Superior temporal gyrus (tissue), 1 donor: ENCODE data around the gene DCP2.
A peak's percentile ranks its signal among the peaks of the same experiment; 100 is the strongest.

ENCODE experiments used
- DNase-seq: peaks from one replicate; pipeline ENCODE4 v3.0.0-alpha.2; 2016; ENCODE audit errors: extremely low spot score

DCP2 gene

DNA sequence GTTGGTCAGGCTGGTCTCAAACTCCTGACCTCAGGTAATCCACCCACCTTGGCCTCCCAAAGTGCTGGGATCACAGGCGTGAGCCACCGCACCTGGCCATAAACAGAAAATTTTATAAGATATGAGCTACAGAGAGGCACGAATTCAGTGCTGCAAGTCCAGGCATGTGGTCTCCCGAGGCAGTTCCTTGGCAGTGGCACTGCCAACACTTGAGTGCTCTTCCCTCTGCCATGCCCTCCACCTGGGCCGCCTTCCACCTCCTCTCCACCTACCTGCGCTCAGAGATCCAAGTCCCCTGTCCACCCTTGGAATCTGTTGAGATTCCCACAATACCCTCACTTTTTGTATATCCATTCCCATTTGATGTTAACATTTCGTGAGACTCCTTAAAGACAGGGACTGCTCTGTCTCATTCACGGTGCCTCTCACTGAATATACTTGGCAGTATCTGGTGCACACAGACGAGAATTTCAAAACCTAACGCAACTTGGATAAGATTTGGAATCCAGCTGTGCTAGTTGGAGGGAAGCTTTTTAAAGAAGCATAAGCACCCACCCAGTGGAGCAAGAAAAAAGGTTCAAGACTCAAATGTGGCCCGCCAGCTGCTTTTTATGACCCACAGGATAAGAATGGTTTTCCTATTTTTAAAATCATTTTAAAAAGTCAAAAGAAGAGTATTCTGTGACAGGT lies 68.3 kb downstream of the DCP2 start:
- DNase-seq, result no peak

DNA sequence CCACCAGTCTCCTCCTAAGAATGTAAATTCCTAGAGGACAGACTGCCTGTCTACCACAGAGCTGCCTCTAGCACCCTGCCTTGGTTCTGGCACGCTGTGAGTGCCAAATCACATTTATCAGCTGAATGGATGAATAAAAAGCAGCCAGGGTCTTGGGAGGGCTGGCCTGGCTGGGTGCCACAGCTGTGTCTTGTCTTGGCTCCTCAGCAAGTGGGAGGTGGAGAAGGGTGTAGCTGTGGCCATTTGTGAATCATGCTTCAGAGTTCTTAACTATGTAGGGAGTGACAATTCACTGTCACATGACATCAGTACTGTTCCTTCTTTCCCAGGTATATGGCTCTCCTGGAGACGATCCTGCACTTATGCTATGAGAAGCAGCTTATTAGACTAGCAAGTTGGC lies 70.6 kb downstream of the DCP2 start:
- no peak for DNase-seq

DNA sequence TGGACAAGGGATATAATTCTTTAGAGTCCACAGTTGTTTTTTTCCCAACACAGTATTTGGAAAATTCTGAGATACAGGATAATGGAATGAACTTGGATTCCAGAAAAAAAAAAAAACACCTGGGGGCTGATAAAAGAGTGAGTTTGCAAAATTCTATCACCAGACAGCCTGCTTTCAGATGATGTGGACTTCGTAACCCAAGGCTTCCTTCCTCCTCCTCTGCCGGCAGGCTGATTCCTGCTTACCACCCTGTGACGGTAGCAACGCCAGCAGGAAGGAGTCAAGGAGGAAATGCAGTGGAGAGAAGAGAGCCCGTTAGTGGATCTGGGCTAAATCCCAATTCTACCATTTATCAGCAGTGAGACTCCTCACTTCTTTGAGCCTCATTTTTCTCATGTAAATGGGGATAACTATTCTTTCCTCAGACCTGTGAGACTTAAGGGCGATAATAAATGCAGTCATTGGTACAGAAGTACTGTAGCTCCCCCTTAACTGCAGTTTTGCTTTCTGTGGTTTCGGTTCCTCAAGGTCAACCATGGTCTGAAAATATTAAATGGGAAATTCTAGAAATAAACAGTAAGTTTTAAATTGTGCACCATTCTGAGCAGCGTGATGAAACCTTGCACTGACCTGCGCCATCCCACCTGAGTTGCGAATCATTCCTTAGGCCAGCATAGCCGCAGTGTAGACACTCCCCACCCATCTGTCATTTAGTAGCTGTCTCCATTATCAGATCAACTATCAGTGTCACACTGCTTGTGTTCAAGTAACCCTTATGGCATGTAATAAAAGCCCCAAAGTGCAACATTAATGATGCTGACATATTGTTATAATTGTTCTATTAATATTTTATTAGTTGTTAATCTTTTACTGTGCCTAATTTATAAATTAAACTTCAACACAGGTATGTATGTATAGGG lies 71.4 kb downstream of the DCP2 start:
- DNase-seq, result no peak

DNA sequence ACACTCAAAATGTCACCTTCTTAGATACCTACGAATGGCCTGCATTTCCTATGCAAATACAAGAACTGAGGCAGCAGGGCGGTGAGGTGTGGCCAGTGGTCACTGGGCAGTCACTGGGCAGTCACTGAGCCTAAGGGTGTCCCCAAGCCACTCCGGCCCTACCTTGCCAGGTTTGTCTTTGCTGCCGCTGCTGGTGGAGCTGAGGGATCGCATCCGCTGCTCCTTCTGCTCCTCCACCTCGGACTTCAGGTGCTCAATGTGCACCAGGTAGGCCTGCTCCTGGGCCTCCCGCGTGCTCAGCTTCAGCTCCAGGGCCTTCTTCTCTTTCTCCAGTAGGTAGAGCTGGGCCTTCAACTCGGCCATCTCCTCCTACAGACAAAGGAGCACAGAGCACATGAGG lies 72.3 kb downstream of the DCP2 start:
- DNase-seq, result no peak

DNA sequence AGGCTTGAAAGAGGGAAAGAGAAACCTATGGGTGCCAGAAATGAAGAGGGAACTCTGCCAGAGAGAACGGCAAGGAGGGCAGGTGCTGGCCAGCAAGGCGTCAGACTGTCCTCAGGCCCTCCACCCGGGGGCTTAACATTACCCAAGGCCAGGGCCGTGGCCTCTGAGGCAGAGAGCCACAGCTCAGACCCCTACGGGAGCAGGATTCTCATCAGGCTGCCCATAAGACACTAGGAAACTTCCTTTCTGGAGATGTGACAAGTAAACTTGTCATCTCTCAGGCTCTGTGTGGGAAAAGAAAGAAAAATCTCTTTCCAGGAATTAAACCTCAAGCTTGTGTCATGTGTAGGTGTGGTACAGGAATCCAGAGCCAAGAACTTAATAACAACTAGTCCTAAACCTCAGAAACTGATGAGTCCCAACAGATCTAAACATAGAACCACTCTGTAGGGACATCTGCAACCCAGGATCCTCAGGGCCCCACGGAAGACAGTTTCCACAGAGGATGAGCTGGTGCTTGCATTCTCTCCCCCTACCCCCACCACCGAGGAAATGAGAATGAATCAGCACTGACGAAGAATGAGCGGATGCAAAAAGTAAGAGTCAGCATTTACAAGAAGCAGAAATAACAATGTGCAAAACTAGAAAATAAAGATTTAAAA lies 74.3 kb downstream of the DCP2 start:
- DNase-seq, result peak; percentile 62

DNA sequence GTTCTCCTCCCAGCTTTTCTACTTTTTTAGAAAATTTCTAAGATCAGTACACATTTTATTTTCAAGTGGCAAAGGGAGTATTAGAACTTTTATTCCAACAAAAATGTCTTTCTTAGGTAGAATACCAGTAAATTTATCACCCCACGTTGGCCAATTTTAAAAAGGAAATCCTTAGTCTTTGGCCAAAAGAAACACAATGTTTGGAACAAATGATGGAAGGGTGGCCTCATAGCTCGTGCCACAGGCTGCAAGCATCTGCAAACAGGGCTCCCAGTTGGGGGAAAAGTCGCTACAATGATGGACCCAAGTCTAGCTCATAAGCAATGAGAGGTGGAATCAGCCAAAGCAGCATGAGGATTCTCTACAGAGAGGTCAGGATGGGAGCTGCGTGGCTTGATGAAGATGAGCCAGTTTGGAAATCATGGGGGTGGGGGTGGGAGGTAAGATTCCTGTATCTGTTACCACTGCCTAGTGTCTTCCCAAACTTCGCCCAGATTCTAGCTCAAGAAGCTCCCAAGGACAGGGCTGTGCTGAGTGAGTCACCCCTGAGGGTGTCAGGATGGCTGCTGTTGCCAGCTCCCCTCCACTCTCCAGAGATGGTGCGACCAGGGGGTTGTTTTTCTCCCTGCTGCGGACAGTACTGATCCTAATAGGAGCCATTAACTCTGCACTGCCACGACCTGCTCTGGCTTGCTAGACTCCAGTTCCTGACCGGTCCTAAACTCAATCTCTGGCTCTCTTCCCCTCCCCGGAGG lies 75.6 kb downstream of the DCP2 start:
- DNase-seq, result no peak

DNA sequence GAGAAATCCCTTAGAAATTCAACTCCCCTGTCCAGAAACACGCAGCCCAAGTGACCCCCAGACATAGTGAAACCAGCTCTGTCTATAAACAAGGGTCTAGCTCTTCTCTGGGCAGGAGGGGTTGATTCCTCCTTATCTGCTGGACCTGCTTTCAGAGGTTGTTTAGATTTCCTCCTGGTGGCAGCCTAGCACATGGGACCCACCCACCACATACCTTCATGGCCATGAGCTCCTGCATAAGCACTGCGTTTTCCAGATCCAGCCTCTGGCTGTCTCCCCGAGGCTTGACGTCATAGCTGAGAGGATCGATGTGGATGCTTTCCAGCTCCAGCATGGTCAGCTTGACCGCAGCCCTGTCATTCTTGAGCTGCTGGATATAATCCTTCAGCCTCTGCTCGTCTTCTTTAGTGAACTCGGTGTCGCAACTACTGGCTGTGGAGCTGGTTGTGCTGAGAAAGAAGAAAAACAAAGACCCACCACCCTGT lies 77.0 kb downstream of the DCP2 start:
- DNase-seq, result no peak

DNA sequence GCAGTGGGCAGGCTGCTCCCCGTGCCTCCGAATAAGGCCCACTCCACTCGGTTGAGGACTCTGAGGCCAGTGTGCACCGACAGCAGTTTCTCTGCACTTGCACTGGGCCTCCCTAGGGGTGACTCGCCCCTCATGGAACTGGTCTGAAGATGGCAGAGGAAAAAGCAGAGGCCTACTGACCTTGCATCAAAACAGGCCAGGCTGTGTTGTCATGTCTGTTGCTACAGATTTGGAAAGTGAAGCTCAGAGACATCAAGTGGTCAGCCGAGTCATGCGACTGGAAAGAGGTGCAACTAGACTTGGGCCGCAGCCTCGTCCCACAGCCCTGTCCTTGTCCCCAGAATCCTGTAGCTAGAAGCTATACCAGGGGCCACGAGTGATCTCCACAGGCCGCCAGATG lies 78.3 kb downstream of the DCP2 start:
- DNase-seq, result no peak

DNA sequence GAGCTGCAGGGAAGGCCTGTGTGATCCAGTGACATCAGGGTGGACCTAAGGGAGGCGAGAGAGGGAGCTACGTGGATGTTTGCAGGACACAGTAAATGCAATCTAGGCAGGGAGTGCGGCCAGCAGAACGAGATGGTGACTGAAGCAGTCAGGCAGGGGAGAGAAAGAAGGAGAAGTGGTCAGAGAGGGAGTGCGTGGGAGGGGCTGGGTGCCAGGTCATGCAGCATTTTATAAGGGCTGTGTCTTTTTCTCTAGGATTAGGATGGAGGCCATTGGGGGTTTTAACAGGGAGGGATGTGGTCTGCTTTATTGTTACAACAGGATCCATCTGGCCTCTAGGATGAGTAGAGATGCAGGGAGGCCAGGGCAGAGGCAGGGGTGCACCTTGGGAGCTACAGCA lies 80.4 kb downstream of the DCP2 start:
- no peak for DNase-seq

DNA sequence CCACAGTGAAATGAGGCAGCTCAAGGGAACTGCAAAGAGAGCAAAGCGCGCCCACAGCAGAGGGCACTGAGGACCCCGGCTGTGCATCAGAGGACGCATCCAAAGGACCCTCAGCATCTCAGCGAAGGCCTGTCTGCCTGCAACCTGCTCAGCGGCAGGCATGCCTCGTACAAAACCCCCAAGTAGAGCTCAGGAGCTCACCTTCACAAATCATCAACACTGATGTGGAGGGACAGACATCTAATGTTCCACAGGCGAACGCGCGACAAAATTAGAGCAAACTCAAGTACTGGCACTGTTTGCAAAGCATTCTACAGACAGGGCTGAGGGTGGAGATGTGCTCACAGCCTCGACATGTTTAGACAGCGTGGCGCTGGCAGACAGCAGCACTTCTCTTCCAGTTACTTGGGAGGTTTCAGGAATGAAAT lies 81.0 kb downstream of the DCP2 start:
- peak; percentile 38 for DNase-seq

DNA sequence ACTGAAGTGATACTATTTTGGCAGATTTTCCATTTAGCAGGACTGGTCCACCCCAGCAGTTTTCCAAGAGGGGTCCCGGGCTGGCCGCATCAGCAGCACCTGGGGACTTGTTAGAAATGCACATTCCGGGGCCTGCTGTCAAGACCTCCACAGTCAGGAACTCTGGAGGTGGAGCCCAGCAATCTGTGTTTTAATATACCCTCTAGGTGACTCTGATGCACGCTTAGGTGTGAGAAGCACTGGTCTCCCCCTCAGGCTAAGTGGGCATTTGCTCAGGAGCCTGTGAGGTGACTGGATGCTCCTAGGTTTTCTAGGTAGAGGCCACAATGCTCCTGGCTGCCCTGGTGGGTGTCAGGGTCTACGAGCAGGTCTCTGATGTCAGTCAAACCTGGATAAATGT lies 81.7 kb downstream of the DCP2 start:
- no peak for DNase-seq

DNA sequence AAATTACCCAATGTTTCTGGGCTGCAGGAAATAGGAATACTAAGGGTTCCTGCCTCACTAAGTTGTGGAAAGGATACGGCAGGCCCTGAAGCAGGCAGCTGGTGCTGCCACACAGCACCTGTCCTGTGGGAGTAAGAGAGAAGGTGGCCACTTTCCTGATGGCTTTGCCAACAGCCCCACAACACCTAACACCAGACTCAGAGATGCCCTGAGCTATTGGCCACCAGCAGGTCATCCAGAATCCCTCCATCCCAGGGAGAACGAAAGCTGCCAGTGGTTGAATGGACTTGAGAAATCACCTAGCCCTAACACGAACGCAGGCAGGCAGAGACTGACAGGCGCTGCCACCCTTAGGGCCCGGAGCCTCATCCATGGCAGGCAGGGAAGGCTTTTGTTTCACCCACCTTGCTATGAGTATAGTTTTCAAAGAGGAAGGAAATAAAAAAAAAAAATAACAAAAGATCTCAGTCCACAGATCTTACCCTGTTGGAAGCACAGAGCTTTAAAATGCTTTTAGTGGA lies 82.2 kb downstream of the DCP2 start:
- no peak for DNase-seq

DNA sequence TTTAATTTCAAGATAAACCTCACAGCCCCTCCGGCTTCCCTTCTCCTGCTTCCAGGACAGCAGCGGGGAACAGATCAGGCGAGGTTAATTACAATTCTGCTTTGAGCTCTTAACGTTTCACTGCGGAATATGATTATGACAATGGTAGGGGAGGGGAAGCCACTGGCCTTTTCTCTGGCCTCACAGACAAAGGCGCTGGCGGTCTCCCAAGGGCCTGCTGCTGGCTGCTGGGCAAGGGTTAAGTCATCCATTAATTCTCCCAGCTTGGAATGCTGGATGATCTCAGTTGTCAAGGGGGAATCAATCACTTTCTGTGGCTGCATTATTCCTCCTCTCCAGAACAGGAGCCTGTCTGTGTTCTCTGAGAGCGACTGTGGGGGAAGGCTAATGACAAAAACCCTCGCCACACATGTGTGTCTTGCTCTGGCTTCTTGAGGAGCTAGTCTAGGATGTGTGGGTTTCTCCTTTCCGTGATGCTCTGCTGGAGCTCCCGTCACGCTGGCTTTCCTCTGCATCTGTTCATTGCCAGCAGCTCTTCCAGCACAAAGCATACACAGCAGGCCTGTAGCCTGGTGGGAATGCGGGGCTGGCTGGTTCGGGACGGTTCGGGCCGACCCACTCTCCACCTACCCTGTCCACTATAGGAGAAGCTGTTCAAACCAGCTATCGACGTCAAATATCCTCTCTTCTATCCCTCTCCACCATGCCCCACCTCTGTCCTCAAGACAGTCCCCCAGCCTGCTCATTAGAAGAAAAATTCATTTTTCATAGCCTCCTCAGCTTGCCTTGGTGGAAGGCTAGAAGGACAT lies 82.8 kb downstream of the DCP2 start:
- no peak for DNase-seq

DNA sequence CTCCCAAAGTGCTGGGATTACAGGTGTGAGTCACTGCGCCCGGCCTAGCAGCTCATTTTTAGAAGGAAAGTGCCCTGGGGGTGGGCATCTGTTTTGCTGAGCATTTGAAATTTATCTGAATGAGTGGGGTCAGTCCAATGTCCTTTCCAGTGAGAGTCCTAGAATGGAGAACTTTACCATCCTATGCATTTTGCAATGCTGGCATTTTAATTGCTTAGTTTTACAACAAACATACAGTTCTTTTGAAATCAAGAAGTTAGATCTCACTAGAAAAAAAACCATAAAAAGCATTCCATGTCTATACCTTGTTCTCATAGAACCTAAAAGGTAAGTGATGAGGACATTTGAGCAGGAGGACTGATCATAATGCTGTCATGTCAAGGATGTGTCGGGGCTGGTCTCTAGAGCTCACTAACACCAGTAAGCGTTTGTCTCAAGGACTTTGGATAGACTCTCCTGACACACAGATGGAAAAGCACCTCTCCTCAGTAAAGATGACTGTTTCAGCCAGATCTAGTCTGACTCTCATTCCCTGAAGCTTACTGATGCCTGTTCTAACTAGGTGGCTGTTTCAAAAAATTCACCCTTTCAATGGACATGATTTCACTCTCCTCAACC lies 83.9 kb downstream of the DCP2 start:
- no peak for DNase-seq

DNA sequence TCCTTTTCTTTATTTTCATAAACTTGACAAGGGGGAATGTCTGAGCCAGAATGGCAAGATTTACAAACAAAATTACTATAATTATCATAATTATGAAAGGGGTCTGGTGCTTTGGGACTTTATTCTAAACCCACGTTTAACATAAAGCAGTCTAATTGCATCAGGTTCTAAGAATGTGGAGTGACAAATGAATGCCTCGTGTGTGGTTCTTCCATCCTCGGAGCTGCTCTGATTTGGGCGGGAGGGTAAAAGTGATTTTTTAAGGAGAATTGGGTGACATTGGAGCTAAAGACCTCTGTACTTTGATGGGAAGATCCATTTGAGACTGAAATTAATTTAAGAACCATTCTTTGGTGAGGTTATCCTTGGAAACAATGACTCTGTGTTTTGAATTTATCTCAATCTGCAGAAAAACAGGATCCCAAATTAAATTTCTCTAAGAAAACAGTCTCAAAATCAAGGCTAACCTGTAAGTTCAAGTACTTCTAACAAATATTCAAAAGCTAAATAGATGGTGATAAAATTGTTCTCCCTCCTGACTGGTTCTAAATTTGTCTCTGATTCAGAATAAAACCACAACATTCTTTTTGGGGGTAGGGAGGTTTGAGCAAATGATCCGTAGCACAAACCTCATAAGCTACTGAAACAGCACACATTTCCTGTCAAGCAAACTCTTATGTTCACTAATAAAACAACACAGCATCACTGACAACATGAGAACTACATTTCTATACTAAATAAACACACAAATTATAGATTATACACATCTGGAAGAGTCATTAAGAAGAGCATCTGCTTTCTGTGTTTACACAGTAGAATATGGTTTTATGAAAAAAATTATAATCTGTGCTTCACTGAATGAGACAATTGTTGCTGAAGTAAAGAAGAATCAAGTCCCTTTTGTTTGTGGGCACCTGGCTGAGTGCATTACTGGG lies 85.5 kb downstream of the DCP2 start:
- DNase-seq, result no peak

DNA sequence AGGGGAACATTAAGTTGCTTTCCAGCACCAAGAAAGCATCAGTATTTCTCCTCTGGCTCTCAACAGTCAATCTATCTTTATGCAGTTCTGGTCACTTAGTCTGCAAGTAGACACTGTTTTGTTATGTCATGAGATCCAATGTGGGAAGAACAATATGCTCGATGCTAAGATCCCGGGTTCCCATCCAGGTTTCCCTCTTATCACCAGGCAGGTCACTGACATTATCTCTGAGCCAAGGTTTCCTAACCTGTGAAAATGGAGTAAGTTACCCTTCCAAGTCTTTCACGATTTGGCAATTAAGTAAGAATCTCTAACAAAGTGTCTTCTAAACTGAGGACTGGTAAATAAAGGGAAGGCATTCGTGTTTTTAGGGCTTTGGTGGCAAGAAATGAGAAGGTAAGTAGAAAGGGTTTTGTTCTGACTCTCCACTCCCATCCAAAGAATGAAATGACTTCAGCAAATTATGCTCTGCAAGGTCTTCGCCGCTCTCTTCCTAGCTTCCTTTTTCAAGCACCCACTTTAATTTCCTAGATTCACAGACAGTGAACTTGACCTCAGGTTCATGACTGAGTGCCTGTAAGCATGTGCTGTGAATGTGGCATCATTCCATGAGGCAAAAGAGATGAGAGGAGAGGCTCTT lies 86.4 kb downstream of the DCP2 start:
- no peak for DNase-seq

DNA sequence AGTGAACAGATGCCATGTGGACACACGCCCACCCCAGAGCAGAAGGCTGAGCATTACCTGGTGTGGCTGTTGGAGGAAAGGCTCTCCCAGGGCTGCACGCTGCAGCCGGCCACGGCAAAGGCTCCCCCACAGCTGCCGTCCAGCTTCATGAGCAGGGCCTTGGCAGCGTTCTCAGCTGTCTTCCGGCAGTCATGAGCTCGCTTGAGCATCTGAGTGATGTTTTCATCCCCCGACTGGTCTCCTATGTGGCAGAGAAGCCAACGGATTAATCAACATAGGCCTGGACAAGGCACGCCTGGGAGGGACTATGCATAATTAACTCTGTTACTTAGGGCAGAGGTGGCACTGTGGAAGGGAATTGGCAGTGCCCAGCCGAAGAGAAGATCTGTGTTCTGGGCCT lies 87.3 kb downstream of the DCP2 start:
- no peak for DNase-seq

DNA sequence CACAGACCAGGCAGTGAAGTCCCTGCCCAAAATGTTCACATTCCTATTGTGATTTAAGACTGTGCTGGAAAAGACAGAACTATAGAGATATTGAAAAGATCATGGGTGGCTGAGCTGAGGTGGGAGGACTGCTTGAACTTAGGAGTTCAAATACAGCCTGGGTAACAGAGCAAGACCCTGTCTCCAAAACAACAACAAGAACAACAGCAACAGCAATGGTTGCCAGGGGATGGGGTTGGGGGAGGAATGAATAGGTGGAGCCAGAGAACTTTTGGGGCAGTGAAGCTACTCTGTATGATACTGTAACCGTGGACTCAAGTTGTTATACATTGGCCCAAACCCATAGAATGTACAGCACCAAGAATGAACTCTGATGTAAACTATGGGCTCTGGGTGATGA lies 88.2 kb downstream of the DCP2 start:
- no peak for DNase-seq

DNA sequence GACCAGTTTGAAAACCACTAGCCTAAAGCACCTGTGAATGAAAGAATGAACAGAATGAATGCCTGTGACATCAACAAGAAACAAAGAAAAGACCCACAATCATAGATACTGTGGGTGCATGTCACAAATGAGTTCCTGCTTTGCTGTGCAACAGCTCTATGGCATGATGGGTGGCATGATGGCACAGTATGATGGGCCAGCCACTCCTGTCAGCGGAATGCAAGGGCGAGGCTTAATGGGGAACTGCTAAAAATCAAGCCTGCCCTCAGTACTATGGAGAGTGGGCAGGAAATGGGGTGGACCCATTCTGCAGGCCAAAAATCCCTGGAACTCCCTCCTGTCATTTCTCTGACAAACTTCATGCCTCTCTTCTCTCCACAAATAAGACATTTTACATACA lies 89.0 kb downstream of the DCP2 start:
- no peak for DNase-seq
